Right ventricle myocardium inferior (tissue), 1 donor: ENCODE measurements around the gene ZNF469. TPM values are rescaled to one million over a fixed set of nuclear protein-coding genes. Genes with fewer than 3 reads are reported as not detected.

Experiments
- ATAC-seq: fragments of 200-7000 bp; cut with Tn5 transposase; one replicate; pipeline ENCODE4 v1.9.1; 2020; ENCODE audit warnings: mild to moderate bottlenecking, moderate library complexity
- DNase-seq: peaks from one replicate; pipeline ENCODE4 v3.0.0; 2021; ENCODE audit errors: missing footprints
- intact Hi-C: fragments of 100-400 bp; cut with DNase I; formaldehyde crosslinking; loops from one replicate; pipeline ENCODE4 v1.11.0; 2022
- total RNA-seq: library from RNA; stranded (reverse); fragmentation: NEBNext Ultra II Directional; extraction: Animal tissue kit (Norgen Biotek cat#: 25700); gene quantifications from one replicate; pipeline ENCODE4 v1.2.1, GENCODE V29; 2021
- donor health status: DM: no; HTN: yes; CAD: no; lungs with severe emphysema.

Gene ZNF469
- total RNA-seq, 1 donor from 2014 or later, result 0.92 TPM

GRCh38 chr16:88345721-88346560 lies 36.8 kb upstream of the ZNF469 start:
- intact Hi-C loops, result no loop called here
- DNase-seq (peak; percentile 41), ATAC-seq (no peak)

DNA sequence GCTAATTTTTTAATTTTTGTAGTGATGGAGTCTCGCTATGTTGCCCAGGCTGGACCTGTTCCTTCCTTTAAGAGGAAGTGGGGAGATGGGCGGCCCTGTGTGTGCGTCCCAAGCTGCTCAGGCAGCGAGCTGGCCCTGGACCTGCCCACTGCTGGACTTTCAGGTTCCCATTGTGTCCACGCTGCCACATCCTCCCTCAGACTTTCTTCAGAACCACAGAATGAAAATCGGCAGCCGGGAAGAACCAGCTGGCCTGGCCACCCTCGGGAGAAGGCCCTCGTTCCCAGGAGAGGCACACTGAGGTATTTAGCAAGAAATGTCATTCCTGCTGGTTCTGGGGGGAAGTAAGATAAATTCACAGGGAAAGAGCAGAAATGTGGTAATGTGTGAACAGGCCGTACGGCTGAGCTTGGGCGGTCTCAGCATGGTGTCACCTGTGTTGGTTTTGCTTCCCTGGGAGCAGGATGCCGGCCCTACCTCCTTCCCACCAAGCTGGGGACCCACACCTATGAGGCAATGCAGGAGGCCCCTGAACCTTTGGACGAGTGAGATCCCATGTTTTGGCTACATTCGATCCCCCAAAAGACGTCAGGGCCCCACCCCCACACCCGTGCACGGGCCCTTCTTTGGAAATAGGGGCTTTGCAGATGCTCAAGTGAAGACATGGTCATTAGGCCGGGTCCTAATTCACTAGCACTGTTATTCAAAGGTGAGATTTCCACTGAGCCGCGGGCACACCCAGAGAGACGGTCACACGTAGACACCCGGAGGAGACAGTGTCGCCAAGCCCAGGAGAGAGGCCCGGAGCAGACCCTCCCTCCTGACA lies 35.9 kb upstream of the ZNF469 start:
- DNase-seq (peak; percentile 57), ATAC-seq (no peak)
- intact Hi-C loops, result no loop called here

DNA sequence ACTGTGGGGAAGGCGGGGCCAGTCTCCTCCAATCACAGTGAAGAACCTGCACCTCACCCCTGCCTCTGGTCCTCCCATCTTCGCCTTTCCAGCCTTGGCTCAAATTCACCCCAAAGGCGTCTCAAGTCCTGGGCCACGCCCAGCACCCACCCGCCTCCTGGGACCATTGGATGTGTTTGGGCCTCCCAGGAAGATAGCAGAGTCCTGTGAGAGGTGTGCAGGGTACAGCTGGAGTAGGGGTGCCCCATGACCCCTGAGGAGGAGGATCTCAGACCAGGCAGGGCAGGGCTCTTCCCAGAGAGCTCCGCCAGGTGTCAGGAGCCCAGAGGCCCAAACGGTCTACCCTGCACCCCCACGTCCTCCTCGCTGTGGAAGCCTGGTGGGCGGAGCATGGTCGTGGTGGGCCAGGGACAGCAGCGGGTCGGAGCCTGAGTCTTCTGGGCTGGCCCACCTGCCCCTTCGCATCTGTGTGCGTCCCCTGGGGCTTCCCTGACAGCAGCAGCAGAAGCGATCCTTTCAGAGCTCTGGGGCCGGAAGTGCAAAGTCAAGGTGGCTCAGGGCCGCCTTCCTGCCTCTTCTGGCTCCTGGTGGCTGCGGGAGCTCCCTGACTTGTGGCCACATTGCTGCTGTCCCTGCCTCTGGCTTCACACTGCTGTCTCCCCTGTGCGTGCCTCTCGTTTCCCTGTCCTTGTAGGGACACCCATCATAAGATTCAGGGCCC lies 34.9 kb upstream of the ZNF469 start:
- ATAC-seq (no peak), DNase-seq (no peak)
- intact Hi-C loops, result no loop called here

GRCh38 chr16:88348377-88349152 lies 34.2 kb upstream of the ZNF469 start:
- ATAC-seq, result no peak
- intact Hi-C loops, result no loop called here
- DNase-seq, result no peak

DNA sequence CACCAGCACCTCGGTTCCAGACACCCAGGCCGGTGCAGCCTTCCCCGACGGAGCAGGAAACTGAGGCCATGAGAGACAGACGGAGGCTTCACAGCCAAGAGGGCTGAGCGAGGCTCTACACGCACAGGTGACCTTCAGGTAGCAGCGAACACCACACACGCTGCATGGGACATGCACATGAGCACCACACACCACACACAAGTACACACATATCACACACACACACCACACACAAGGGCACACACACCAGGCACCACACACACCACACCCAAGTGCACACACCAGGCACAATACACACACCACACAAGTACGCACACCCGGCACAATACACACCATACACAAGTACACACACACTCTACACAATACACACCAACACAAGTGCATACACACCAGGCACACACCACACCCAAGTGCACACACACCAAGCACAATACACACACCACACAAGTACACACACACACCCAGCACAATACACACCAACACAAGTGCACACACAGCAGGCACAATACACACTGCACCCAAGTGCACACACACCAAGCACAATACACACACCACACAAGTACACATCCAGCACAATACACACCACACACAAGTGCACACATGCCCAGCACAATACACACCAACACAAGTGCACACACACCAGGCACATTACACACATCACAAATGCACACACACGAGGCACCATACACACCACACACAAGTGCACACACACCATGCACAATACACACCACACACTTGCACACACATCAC lies 33.4 kb upstream of the ZNF469 start:
- no peak for ATAC-seq
- intact Hi-C loops, result no loop called here
- no peak for DNase-seq

DNA sequence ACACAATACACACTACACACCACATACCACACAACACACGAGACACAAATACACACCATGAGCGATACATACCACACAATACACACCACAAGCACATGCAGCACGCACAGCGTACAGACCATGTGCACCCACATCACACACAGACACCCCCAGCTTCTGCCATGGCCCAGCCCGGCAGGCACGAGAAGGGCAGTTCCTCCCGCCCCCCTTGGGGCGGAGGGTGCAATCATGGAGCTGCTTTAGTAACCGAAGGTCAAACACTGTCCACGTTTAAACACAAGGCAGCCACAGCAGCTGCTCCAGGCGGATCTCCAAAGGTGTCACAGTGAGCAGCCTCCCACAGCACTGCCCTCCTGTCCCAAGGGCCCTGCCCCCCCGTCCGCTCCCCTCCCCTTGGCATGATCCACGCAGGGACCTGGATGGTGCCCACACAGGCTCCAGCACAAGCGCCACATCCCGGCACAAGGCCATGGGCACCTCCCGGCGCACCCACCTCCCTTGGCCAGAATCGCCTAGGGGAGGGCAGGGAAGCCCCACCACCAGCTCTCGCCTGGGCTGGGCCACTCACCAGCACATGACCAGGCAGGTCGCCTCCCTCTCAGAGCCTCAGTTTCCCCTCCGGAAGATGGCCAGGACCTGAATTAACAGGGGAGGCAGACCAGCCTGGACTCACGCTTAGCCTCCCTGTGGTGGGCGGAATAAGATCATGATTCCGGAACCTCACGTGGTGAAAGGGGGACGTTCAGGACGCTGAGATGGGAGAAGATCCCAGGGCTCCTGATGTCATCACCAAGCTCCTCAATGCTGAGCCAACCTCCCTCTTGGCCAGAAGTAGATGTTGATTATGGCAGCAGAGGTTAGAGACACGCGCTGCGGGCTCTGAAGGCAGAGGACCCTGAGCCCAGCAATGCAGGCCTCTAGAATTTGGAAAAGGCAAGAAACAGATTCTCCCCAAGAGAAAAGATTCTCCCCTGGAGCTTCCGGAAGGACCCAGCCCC lies 32.6 kb upstream of the ZNF469 start:
- DNase-seq (no peak), ATAC-seq (no peak)
- intact Hi-C loops, result no loop called here

DNA sequence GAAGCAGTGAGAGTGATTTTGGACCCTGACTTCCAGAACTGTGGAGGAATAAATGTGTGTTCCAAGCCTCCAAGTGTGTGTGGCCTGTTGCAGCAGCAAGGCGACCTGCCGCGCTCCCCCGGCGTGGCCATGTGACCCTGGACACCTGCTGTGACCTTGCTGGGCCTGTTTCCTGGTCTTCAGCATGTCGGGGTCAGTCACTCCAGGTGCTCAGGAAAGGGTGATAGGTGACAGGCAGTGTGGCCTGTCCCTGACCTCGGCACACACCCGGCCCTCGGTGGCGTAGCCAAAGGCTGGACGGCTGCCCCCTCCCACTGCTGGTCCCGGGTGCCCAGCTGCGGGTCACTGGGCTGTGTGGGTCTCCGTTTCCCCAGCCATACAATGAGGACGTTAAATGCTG lies 31.8 kb upstream of the ZNF469 start:
- intact Hi-C loops, result no loop called here
- no peak for DNase-seq
- ATAC-seq, result no peak

DNA sequence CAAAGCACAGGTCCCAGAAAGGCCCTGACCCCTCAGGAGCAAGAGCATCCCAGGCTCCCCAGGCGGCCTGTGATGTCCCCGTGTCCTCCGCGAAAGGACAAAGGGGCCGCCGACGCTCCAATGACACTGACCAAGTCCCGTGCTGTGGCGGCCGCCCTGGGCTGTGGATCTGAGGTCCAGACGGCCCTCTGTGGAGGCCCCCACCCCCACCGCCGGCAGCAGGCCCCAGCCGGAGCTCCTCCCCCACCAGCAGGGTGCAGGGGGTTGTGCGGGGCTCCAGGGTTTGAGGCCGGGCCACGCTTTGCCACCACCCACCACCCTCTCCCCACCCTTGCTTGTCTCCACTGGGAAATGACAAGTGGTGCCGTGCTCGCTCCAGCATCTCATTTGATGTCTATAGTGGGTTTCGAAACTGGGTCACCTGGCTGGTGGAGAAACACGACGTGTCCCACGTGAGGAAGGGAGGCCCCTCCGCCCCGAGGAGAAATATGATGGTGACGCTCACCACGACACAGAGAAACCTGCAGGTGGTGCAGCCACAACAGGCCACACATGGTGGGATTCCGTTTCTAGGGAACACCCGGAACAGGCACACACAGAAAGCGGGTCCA lies 31.2 kb upstream of the ZNF469 start:
- ATAC-seq (no peak), DNase-seq (no peak)
- intact Hi-C loops, result no loop called here

GRCh38 chr16:88352261-88353200 lies 30.2 kb upstream of the ZNF469 start:
- intact Hi-C loops, result no loop called here
- DNase-seq, result no peak
- no peak for ATAC-seq

GRCh38 chr16:88353232-88353631 lies 29.5 kb upstream of the ZNF469 start:
- intact Hi-C loops, result no loop called here
- no peak for ATAC-seq
- DNase-seq, result no peak

- intact Hi-C loops, result no loop called here
- DNase-seq, result no peak
- ATAC-seq, result no peak
Measured at GRCh38 chr16:88353691-88354090, 29.1 kb upstream of the ZNF469 start.

DNA sequence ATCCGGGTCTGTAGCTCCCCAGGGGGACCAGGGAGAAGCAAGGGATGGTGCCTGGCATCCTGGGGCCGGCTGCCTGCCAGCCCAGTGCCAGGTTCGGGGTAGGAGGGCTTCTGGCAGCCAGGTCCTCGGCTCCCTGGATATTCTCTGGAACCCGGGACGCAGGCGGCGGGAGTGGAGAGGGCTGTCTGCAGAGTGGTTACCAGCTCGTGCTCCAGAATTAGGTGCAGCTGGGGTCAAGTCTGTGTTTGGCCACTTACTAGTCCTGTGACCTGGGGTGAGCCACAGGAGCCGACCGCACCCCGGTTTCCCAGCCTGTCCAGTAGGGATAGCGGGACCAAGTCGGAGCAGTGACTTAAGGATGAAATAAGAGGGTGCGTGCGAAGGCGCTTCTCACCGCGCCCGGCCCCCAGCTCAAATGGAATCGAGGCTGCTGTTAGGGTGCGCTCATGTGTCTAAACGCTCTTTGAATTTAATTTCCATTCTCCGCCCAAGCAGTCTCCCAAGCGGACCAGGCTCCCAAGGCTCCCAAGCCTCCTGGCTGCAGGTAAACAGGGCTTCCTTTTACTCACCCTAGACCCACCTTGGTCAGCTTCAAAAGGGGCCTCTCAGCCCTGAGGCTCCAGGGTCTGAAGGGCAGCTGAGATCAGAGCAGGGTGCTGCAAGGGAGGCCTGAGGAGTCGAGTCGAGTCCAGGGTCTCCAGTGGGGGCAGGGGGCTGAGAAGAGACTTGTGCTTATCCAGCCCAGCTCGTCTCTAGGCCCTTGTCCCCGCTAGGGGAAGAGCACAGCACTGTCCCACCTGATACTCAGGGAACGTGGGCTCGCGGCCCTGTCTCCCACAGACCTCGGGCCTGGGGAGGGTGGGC lies 28.3 kb upstream of the ZNF469 start:
- DNase-seq (no peak), ATAC-seq (no peak)
- intact Hi-C loops, result no loop called here

- DNase-seq (no peak), ATAC-seq (no peak)
- intact Hi-C loops, result no loop called here
Measured at GRCh38 chr16:88355093-88355388, 27.7 kb upstream of the ZNF469 start.

GRCh38 chr16:88355389-88356123 lies 27.2 kb upstream of the ZNF469 start:
- intact Hi-C loops, result no loop called here
- no peak for DNase-seq
- ATAC-seq, result no peak
